Mesothelial cell of epicardium (in vitro differentiated cells): ENCODE measurements around the gene SP100. TPM values are rescaled to one million over a fixed set of nuclear protein-coding genes. Genes with fewer than 3 reads are reported as not detected.

Experiments
- DNase-seq, 2 experiments: peaks; one replicate each; pipeline ENCODE4 v3.0.0; 2021; ENCODE audit warnings: low spot score in 2 of 2; ENCODE audit not compliant: unreplicated experiment in 2 of 2
- H3K27ac Mint-ChIP-seq: 2 replicates; pipeline ENCODE4 v1.8.0; 2021; ENCODE audit warnings: mixed read lengths
- H3K27me3 Mint-ChIP-seq: 2 replicates; pipeline ENCODE4 v1.8.0; 2021; ENCODE audit warnings: low read depth, mixed read lengths
- H3K36me3 Mint-ChIP-seq: 2 replicates; pipeline ENCODE4 v1.8.0; 2021; ENCODE audit warnings: mixed read lengths
- H3K4me1 Mint-ChIP-seq: 2 replicates; pipeline ENCODE4 v1.8.0; 2021; ENCODE audit warnings: mixed read lengths
- H3K4me3 Mint-ChIP-seq: 2 replicates; pipeline ENCODE4 v1.8.0; 2021; ENCODE audit warnings: mild to moderate bottlenecking, moderate library complexity, mixed read lengths
- H3K9me3 Mint-ChIP-seq: 2 replicates; pipeline ENCODE4 v1.8.0; 2021; ENCODE audit warnings: mixed read lengths
- CTCF ChIP-seq: fragments of 200-600 bp; sonication (generic); IDR thresholded peaks from one replicate; pipeline ENCODE4 v1.5.0; 2021; ENCODE audit warnings: antibody characterized with exemption; ENCODE audit not compliant: unreplicated experiment
- total RNA-seq: library from RNA; stranded (reverse); gene quantifications from 3 replicates; pipeline ENCODE4 v1.2.1, GENCODE V29; 2021

Gene SP100
- total RNA-seq, 1 donor from 2014 or later = 52.0 TPM

- no peak overlapping the region for H3K4me3 Mint-ChIP-seq
- H3K27ac Mint-ChIP-seq = no peak overlapping the region
- peaks cover 32% of the 10 kb centered on the region for H3K9me3 Mint-ChIP-seq
- no peaks in the 10 kb centered on the region for H3K27me3 Mint-ChIP-seq
- H3K4me1 Mint-ChIP-seq = no peaks in the 10 kb centered on the region
- TF ChIP-seq CTCF = no peak
- H3K36me3 Mint-ChIP-seq = peaks cover 39% of the 10 kb centered on the region
- no peak for DNase-seq
These were observed 39.1 kb downstream of the SP100 start for GRCh38 chr2:230455005-230455684.

GRCh38 chr2:230457073-230457768 is 41.2 kb downstream of the SP100 start:
- no peak for DNase-seq
- H3K36me3 Mint-ChIP-seq = peaks cover 37% of the 10 kb centered on the region
- no peak overlapping the region for H3K4me3 Mint-ChIP-seq
- no peaks in the 10 kb centered on the region for H3K4me1 Mint-ChIP-seq
- TF ChIP-seq CTCF = no peak
- peaks cover 28% of the 10 kb centered on the region for H3K9me3 Mint-ChIP-seq
- no peaks in the 10 kb centered on the region for H3K27me3 Mint-ChIP-seq
- H3K27ac Mint-ChIP-seq = no peak overlapping the region

- no peak for DNase-seq
- no peaks in the 10 kb centered on the region for H3K4me1 Mint-ChIP-seq
- H3K27me3 Mint-ChIP-seq = no peaks in the 10 kb centered on the region
- no peak overlapping the region for H3K27ac Mint-ChIP-seq
- H3K36me3 Mint-ChIP-seq = peaks cover 35% of the 10 kb centered on the region
- no peak overlapping the region for H3K4me3 Mint-ChIP-seq
- H3K9me3 Mint-ChIP-seq = peaks cover 28% of the 10 kb centered on the region
- TF ChIP-seq CTCF = no peak
These were observed 41.8 kb downstream of the SP100 start for GRCh38 chr2:230457793-230458192.

GRCh38 chr2:230459216-230459615 is 43.2 kb downstream of the SP100 start:
- no peak for TF ChIP-seq CTCF
- Mint-ChIP-seq H3K4me1 (no peaks in the 10 kb centered on the region), H3K27ac (no peak overlapping the region), H3K4me3 (no peak overlapping the region), H3K36me3 (peaks cover 32% of the 10 kb centered on the region), H3K9me3 (peaks cover 18% of the 10 kb centered on the region), H3K27me3 (no peaks in the 10 kb centered on the region)
- DNase-seq = no peak

- no peaks in the 10 kb centered on the region for H3K4me1 Mint-ChIP-seq
- H3K36me3 Mint-ChIP-seq = peaks cover 37% of the 10 kb centered on the region
- TF ChIP-seq CTCF = no peak
- H3K4me3 Mint-ChIP-seq = no peak overlapping the region
- DNase-seq = no peak
- peaks cover 11% of the 10 kb centered on the region for H3K9me3 Mint-ChIP-seq
- H3K27me3 Mint-ChIP-seq = no peaks in the 10 kb centered on the region
- no peak overlapping the region for H3K27ac Mint-ChIP-seq
These were observed 55.1 kb downstream of the SP100 start for GRCh38 chr2:230471074-230471473.
